ENCODE data around the gene ABCA2. TPM values are rescaled to one million over a fixed set of nuclear protein-coding genes. Genes with fewer than 3 reads are reported as not detected.

The ABCA2 gene
- total RNA-seq, 1 donor from 2014 or later = 7.5 TPM

DNA sequence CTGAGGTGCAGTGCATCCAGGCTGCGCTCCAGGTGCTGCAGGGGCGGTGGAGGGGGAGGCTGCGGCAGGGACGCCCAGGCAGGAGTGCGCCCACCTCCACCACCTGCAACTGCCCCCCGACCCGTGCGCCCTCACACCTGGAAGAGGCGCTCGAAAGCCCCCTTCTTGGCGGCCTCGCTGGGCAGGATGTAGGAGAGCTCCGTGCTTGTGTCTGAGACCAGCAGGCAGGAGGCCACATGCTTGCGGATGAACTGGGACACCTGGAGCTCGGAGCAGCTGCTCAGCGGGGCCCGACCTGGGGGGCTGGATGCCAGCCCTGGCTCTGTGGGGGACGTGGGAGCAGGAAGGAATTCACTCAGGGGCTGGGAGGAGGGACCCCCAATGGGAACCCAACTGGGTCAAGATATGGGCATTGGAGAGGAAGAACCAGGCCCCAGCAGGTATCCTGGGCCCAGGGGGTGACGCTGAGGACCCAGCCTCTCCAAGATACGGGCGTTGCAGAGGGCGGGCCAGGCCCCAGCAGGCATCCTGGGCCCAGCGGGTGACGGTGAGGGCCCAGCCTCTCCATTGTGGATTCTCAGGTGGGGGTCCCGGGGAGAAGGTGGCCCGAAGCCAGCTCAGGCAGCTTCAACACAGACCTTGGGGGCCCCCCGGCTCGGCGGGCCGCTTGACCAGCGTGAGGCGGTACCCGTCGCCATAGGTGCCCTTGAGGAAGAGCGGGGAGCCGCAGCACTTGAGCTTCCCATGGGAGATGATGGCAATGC lies 13.1 kb downstream of the ABCA2 start:
- Mint-ChIP-seq H3K4me3 (no peak overlapping the region), H3K27me3 (no peaks in the 10 kb centered on the region), H3K27ac (no peak overlapping the region), H3K9me3 (no peaks in the 10 kb centered on the region), H3K4me1 (no peaks in the 10 kb centered on the region), H3K36me3 (ENCODE audit: low read depth) (peaks cover 9% of the 10 kb centered on the region)
- intact Hi-C loops (cut with micrococcal nuclease) = no loop called here
- no peak for ATAC-seq (ENCODE audit: low read depth)
- CTCF ChIA-PET = no interaction called here
- no peak for DNase-seq
- POLR2A ChIA-PET = no interaction called here
- TF ChIP-seq, protein P1, sequence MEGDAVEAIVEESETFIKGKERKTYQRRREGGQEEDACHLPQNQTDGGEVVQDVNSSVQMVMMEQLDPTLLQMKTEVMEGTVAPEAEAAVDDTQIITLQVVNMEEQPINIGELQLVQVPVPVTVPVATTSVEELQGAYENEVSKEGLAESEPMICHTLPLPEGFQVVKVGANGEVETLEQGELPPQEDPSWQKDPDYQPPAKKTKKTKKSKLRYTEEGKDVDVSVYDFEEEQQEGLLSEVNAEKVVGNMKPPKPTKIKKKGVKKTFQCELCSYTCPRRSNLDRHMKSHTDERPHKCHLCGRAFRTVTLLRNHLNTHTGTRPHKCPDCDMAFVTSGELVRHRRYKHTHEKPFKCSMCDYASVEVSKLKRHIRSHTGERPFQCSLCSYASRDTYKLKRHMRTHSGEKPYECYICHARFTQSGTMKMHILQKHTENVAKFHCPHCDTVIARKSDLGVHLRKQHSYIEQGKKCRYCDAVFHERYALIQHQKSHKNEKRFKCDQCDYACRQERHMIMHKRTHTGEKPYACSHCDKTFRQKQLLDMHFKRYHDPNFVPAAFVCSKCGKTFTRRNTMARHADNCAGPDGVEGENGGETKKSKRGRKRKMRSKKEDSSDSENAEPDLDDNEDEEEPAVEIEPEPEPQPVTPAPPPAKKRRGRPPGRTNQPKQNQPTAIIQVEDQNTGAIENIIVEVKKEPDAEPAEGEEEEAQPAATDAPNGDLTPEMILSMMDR (IDR thresholded peaks at IDR 0.05) = no peak

DNA sequence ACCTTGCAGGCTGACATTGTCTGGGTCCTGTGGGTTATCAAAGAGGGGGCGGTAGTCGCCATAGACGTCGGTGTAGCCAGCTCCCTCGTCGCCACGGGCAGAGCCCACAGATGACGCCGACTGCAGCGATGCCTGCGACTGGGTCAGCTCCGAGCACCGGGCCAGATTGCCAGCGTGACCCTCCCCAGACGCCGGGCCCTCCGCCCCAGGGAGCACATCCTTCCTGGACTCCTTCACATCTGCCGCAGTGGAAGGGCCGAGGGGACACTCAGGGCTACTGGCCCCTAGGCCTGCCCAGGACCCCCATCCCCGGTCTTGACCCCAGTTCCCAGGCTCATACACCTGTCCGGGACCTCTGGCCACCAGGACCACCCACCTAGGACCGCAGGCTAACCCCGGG lies 13.9 kb downstream of the ABCA2 start:
- Mint-ChIP-seq H3K4me3 (no peak overlapping the region), H3K9me3 (no peaks in the 10 kb centered on the region), H3K4me1 (no peaks in the 10 kb centered on the region), H3K27ac (no peak overlapping the region), H3K36me3 (ENCODE audit: low read depth) (peaks cover 8% of the 10 kb centered on the region), H3K27me3 (no peaks in the 10 kb centered on the region)
- TF ChIP-seq, protein P1 (IDR thresholded peaks at IDR 0.05) = no peak
- ATAC-seq (ENCODE audit: low read depth) (no peak), DNase-seq (no peak)
- POLR2A ChIA-PET = no interaction called here
- intact Hi-C loops (cut with micrococcal nuclease) = no loop called here
- CTCF ChIA-PET = no interaction called here

DNA sequence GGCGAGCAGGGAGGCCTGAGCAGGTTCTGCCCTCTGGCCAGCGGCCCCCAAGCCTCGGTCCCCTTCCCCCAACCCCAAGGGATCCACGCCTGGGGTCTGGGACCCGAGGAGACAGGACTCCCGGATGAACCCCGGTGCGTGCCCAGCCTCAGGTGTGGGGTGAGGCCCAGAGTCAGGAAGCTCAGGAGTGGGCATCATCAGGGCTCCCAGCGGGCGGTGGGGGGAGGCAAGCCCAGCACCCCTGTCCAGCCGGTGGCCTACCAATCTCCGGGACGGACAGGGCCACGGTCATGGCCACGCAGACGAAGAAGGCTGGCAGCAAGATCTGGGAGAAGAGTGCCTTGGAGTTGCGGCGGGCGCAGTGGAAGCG lies 14.5 kb downstream of the ABCA2 start:
- TF ChIP-seq, protein P1 (IDR thresholded peaks at IDR 0.05) = no peak
- DNase-seq = no peak
- Mint-ChIP-seq H3K36me3 (ENCODE audit: low read depth) (peaks cover 8% of the 10 kb centered on the region), H3K27me3 (no peaks in the 10 kb centered on the region), H3K4me1 (no peaks in the 10 kb centered on the region), H3K9me3 (no peaks in the 10 kb centered on the region), H3K27ac (no peak overlapping the region), H3K4me3 (no peak overlapping the region)
- CTCF ChIA-PET = no interaction called here
- no peak for ATAC-seq (ENCODE audit: low read depth)
- POLR2A ChIA-PET = no interaction called here
- intact Hi-C loops (cut with micrococcal nuclease) = no loop called here

DNA sequence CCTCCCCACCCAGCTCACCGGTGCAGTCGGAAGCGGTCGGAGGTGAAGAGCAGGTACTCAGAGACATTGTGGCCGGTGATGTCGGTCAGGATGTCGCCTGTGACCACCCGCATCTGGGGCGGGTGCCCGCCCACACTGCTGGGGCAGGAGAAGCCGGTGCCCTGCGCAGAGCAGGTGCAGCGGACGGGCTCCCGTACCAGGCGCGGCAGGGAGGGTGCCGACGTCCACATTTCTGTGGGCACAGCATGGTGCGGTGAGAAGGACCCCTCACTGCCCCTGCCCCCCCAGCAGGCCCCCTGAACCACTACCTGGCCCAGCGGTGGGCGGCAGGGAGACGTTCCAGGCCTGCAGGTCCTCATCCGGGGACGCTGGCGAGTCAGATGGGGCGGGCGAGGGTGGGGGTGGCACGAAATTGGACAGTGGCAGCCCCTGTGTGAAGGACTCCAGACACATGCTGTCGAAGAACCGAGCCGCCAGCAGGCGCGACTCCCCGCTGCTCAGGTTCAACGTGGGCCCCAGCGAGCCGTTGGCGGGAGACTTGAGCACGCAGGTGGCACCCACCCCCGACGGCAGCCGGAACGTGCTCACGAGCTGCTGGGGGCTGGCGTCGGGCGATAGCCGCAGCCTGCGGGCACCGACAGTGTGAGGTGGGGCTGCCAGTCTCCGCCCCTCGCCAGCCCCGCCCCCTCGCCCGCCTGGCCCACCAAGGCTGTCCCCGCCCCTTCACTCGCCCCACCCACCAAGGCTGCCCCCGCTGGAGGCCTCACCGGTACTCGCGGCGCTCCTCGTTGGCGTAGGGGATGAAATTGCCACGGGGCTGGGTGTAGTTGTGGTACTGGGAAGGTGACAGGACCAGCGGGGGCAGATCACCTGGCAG lies 15.1 kb downstream of the ABCA2 start:
- TF ChIP-seq, protein P1 (IDR thresholded peaks at IDR 0.05) = no peak

DNA sequence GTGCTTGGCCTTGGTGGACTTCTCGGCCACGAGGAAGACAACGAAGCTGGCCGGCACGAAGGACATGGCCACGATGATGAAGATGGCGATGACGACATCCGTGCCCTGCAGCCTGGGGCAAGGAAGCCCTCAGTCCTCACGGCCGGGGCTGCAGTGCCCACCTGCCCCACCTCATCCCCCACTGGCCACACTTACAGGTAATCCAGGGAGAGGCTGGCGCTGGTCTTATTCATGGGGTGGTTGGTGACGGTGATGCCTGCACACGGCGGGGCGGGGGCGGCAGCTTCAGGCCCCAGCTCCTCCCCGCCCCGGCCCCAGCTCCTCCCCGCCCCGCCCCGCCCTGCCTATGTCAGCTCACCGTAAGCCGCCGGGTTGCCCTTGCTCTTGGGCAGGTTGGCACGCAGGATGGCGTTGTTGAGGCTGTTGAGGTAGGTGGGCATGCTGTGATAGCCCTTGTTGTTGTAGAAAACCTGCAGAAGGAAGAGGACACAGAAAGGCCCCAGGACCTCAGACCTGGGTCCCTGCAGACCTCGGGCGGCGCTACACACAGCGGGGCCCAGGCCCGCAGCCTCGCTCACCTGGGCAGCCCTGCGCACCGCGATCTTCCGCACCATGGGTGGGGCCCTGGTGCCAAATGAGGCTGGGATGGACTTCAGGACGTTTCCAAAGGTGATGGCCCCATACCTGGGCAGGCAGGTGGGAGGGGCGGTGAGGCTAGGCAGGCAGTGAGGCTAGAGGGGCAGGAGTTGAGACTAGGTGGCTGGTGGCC lies 15.9 kb downstream of the ABCA2 start:
- Mint-ChIP-seq H3K4me3 (no peak overlapping the region), H3K9me3 (no peaks in the 10 kb centered on the region), H3K27ac (no peak overlapping the region), H3K4me1 (no peaks in the 10 kb centered on the region), H3K36me3 (ENCODE audit: low read depth) (peaks cover 8% of the 10 kb centered on the region), H3K27me3 (no peaks in the 10 kb centered on the region)
- intact Hi-C loops (cut with micrococcal nuclease) = no loop called here
- DNase-seq = no peak
- ChIA-PET POLR2A (no interaction called here), CTCF (no interaction called here)
- TF ChIP-seq, protein P1 (IDR thresholded peaks at IDR 0.05) = no peak
- ATAC-seq (ENCODE audit: low read depth) = no peak

More for the DNA sequence above, 15.1 kb downstream of the ABCA2 start:
- ATAC-seq (ENCODE audit: low read depth) = no peak
- no peak for DNase-seq
- Mint-ChIP-seq H3K9me3 (no peaks in the 10 kb centered on the region), H3K36me3 (ENCODE audit: low read depth) (peaks cover 8% of the 10 kb centered on the region), H3K27me3 (no peaks in the 10 kb centered on the region), H3K4me3 (no peak overlapping the region), H3K27ac (no peak overlapping the region), H3K4me1 (no peaks in the 10 kb centered on the region)
- intact Hi-C loops (cut with micrococcal nuclease) = no loop called here
- CTCF ChIA-PET = no interaction called here
- POLR2A ChIA-PET = no interaction called here
